Coronary artery (tissue), 2 donors: ENCODE results near the gene PRDM12.

Experiments
- DNase-seq: peaks from one replicate; pipeline ENCODE4 v3.0.0-alpha.2; 2017; ENCODE audit warnings: low spot score
- H3K27ac ChIP-seq, 2 donors: fragments of 200-600 bp; sonication (generic); one replicate each; pipeline ENCODE4 v1.5.1; 2016 to 2019
- H3K4me3 ChIP-seq: fragments of 200-600 bp; sonication (generic); 2 replicates; pipeline ENCODE4 v1.5.1; 2016; ENCODE audit warnings: mild to moderate bottlenecking, moderate library complexity
- CTCF ChIP-seq: fragments of 200-600 bp; sonication (generic); IDR thresholded peaks from one replicate; pipeline ENCODE4 v1.5.1; 2019; ENCODE audit warnings: antibody characterized with exemption

PRDM12 gene

DNA sequence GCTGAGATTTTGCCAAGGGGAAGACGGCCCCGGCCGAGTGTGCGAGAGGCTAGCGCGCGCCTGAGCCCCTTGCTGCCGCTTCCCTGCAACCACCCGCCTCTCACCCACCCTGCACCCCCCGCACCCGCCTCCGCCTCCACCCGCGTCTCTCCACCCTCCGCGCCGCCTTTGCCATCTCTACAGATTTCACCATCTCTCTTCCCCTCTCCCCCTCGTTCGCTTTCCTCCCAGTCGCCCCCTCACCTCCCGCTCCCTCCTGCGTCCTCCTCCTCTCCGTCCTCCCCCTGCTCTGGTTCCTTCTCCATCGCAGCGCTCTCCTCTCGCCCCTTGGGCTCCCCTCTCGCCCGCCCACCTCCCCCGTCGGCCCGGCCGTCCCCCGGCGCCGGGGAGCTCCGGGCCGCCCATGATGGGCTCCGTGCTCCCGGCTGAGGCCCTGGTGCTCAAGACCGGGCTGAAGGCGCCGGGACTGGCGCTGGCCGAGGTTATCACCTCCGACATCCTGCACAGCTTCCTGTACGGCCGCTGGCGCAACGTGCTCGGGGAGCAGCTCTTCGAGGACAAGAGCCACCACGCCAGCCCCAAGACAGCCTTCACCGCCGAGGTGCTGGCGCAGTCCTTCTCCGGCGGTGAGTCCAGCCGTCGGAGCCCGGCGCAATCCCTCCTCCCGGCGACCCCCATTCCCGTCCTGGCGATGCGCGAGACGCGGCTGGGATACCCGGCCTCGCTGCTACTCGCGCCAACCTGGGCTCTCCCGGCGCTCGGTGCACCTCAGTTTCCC, at the start of gene PRDM12:
PRDM12 (plus strand) TSS at position 344 of the 778 bp plus-strand sequence; CDS start at position 404, 60 bp downstream.
- Histone ChIP-seq H3K27ac (no peak within 1 kb of the TSS), H3K4me3 (peak within 1 kb of the TSS; percentile 34)
- DNase-seq, result no peak
- no peak for TF ChIP-seq CTCF

DNA sequence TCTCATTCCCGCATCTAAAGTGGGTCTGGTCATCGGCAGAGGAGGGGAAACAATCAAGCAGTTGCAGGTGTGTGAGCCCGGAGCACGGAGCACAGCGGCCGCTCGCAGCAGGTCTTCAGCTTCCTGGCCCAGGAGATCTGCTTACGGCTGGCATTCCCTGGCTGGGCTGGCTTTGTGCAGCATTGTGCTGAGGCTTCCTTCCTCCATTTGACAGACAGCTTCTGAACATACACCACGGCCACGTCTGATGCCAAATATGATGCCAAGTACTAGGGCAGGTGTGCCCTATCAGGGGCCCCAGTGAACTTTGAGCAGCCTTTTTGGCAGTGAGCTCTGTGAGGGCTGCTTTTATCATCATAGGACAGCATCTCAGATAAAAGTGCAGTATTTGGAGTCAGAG, 47.9 kb upstream of the PRDM12 start:
- no peak for DNase-seq
- Histone ChIP-seq H3K27ac (no peak overlapping the region), H3K4me3 (no peak overlapping the region)
- no peak for TF ChIP-seq CTCF

GRCh38 chr9:130623466-130623865, 40.9 kb upstream of the PRDM12 start:
- Histone ChIP-seq H3K27ac (no peak overlapping the region), H3K4me3 (no peak overlapping the region)
- no peak for TF ChIP-seq CTCF
- DNase-seq, result no peak

- Histone ChIP-seq H3K27ac (no peak overlapping the region), H3K4me3 (no peak overlapping the region)
- TF ChIP-seq CTCF, result no peak
- DNase-seq, result no peak
Observed at GRCh38 chr9:130624154-130624553, 40.2 kb upstream of the PRDM12 start.

- no peak for DNase-seq
- H3K4me3 ChIP-seq, result no peak overlapping the region
- H3K27ac ChIP-seq, result no peak overlapping the region
- no peak for TF ChIP-seq CTCF
Observed at GRCh38 chr9:130626249-130626996, 38.0 kb upstream of the PRDM12 start.

DNA sequence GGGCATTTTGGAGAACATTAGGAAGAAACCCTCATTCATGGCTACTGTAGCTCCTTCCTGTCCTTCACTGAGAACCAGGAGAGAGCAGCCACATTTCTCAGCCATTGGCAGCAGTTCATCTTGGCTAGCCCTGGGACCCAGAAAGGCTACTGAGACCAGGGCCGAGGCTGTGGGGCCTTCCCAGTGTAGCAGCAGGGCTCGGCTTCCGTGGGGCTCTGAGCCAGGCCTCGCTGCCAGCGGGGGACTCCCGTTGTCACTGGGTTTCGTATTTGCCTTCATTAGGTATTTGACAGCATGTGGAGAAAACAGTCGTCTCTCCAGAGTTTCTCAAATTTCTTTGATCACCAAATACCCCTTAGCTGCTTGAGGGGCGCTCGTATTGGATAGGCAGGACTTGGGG, 37.3 kb upstream of the PRDM12 start:
- no peak for DNase-seq
- TF ChIP-seq CTCF, result no peak
- Histone ChIP-seq H3K27ac (no peak overlapping the region), H3K4me3 (no peak overlapping the region)
